ENCODE measurements around the gene NPAS3. TPM values are rescaled to one million over a fixed set of nuclear protein-coding genes. Genes with fewer than 3 reads are reported as not detected.

The NPAS3 gene
- total and polyA plus RNA-seq, 2 donors (not counting 3 experiments of a cell fraction or from before 2014, with no cell fraction given), result 0.10 to 0.13 TPM

- H3K4me3 ChIP-seq (replicated peaks in 1 of 3; ENCODE audit: insufficient read depth in 1 of 3, low read depth in 1 of 3, low read length in 3 of 3), result no peak overlapping the region
- no peaks in the 10 kb centered on the region for H3K79me2 ChIP-seq (ENCODE audit: control insufficient read depth, insufficient read depth, low read length)
- H3K9me1 ChIP-seq (replicated peaks; ENCODE audit: control insufficient read depth, extremely low read depth, insufficient read depth, low read length), result no peaks in the 10 kb centered on the region
- dilution Hi-C loops (cut with MboI; ENCODE audit: extremely low pct_ligation_motif_present, low sequenced_read_pairs), result no loop called here
- no peak overlapping the region for H3K27ac ChIP-seq (ENCODE audit: insufficient read depth, low read depth, low read length)
- no peak overlapping the region for H3K9ac ChIP-seq (replicated peaks; ENCODE audit: extremely low read depth, insufficient read depth, low read length)
- ChIA-PET CTCF (no interaction called here), POLR2A (no interaction called here)
- DNase-seq (ENCODE audit: low read depth, low spot score) (no peak), FAIRE-seq (no peak)
- H3K36me3 ChIP-seq (ENCODE audit: control insufficient read depth in 2 of 2, extremely low read depth in 1 of 2, insufficient read depth in 2 of 2, low read length in 2 of 2), result no peaks in the 10 kb centered on the region
- BruUV-seq (replicated peaks), result no TSS peak
- intact Hi-C loops (cut with micrococcal nuclease), result no loop called here
- H3K9me3 ChIP-seq (replicated peaks; ENCODE audit: control insufficient read depth, insufficient read depth, low read length), result no peaks in the 10 kb centered on the region
- no peaks in the 10 kb centered on the region for H4K20me1 ChIP-seq (replicated peaks; ENCODE audit: control insufficient read depth, extremely low read depth, insufficient read depth, low read length)
- TF ChIP-seq FOS (IDR thresholded peaks at IDR 0.05; ENCODE audit: borderline replicate concordance, insufficient read depth, low read length), result no peak
- no peak for TF ChIP-seq MYC (IDR thresholded peaks at IDR 0.05; ENCODE audit: low read depth, low read length)
- no peak for TF ChIP-seq POLR2AphosphoS5 (IDR thresholded peaks at IDR 0.05; ENCODE audit: insufficient read depth, low read depth, low read length)
- no peak for TF ChIP-seq MAX (IDR thresholded peaks at IDR 0.05; ENCODE audit: insufficient read depth, insufficient read length)
- no peak for TF ChIP-seq EZH2 (IDR thresholded peaks at IDR 0.05; ENCODE audit: borderline replicate concordance, low read depth, low read length, severe bottlenecking)
- TF ChIP-seq JUN (IDR thresholded peaks at IDR 0.05; ENCODE audit: borderline replicate concordance, insufficient read depth, insufficient read length, low read depth), result no peak
- no peak for TF ChIP-seq GATA2 (IDR thresholded peaks at IDR 0.05; ENCODE audit: insufficient read depth, insufficient read length, low read depth, low read length)
- TF ChIP-seq, protein P1, sequence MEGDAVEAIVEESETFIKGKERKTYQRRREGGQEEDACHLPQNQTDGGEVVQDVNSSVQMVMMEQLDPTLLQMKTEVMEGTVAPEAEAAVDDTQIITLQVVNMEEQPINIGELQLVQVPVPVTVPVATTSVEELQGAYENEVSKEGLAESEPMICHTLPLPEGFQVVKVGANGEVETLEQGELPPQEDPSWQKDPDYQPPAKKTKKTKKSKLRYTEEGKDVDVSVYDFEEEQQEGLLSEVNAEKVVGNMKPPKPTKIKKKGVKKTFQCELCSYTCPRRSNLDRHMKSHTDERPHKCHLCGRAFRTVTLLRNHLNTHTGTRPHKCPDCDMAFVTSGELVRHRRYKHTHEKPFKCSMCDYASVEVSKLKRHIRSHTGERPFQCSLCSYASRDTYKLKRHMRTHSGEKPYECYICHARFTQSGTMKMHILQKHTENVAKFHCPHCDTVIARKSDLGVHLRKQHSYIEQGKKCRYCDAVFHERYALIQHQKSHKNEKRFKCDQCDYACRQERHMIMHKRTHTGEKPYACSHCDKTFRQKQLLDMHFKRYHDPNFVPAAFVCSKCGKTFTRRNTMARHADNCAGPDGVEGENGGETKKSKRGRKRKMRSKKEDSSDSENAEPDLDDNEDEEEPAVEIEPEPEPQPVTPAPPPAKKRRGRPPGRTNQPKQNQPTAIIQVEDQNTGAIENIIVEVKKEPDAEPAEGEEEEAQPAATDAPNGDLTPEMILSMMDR (IDR thresholded peaks at IDR 0.05; ENCODE audit: extremely low read depth in 1 of 2, insufficient read depth in 1 of 2, low read depth in 1 of 2, low read length in 2 of 2), result no peak
- TF ChIP-seq POLR2A (IDR thresholded peaks at IDR 0.05; ENCODE audit: low read depth, low read length), result no peak
- no peaks in the 10 kb centered on the region for H3K27me3 ChIP-seq (ENCODE audit: control insufficient read depth in 2 of 2, insufficient read depth in 2 of 2, low read length in 2 of 2)
- no peak overlapping the region for H2AFZ ChIP-seq (ENCODE audit: low read depth, low read length)
- no peak overlapping the region for H3K4me2 ChIP-seq (ENCODE audit: insufficient read depth, low read length)
- no peaks in the 10 kb centered on the region for H3K4me1 ChIP-seq (ENCODE audit: control insufficient read depth, extremely low read depth, insufficient read depth, low read length)
These were observed 430.4 kb downstream of the NPAS3 start for GRCh38 chr14:33369041-33369440.

Data from endothelial cell of umbilical vein (primary cell).